ENCODE measurements around the gene ADAMTS2. TPM values are rescaled to one million over a fixed set of nuclear protein-coding genes. Genes with fewer than 3 reads are reported as not detected.

ADAMTS2 gene
- total and polyA plus RNA-seq, 2 donors (not counting 3 experiments of a cell fraction or from before 2014, with no cell fraction given), result not detected

- Histone ChIP-seq H4K20me1 (replicated peaks; ENCODE audit: control insufficient read depth, extremely low read depth, insufficient read depth, low read length) (no peaks in the 10 kb centered on the region), H3K9me1 (replicated peaks; ENCODE audit: control insufficient read depth, extremely low read depth, insufficient read depth, low read length) (no peaks in the 10 kb centered on the region), H3K27me3 (ENCODE audit: control insufficient read depth in 2 of 2, insufficient read depth in 2 of 2, low read length in 2 of 2) (no peaks in the 10 kb centered on the region), H3K36me3 (ENCODE audit: control insufficient read depth in 2 of 2, extremely low read depth in 1 of 2, insufficient read depth in 2 of 2, low read length in 2 of 2) (no peaks in the 10 kb centered on the region), H2AFZ (ENCODE audit: low read depth, low read length) (no peak overlapping the region), H3K4me2 (ENCODE audit: insufficient read depth, low read length) (no peak overlapping the region), H3K9ac (replicated peaks; ENCODE audit: extremely low read depth, insufficient read depth, low read length) (no peak overlapping the region), H3K27ac (ENCODE audit: insufficient read depth, low read depth, low read length) (no peak overlapping the region), H3K79me2 (ENCODE audit: control insufficient read depth, insufficient read depth, low read length) (no peaks in the 10 kb centered on the region), H3K9me3 (replicated peaks; ENCODE audit: control insufficient read depth, insufficient read depth, low read length) (no peaks in the 10 kb centered on the region), H3K4me3 (replicated peaks in 1 of 3; ENCODE audit: insufficient read depth in 1 of 3, low read depth in 1 of 3, low read length in 3 of 3) (no peak overlapping the region), H3K4me1 (ENCODE audit: control insufficient read depth, extremely low read depth, insufficient read depth, low read length) (no peaks in the 10 kb centered on the region)
- FAIRE-seq, result no peak
- ChIA-PET CTCF (no interaction called here), POLR2A (no interaction called here)
- TF ChIP-seq POLR2A (IDR thresholded peaks at IDR 0.05; ENCODE audit: low read depth, low read length) (no peak), EZH2 (IDR thresholded peaks at IDR 0.05; ENCODE audit: borderline replicate concordance, low read depth, low read length, severe bottlenecking) (no peak), CTCF (IDR thresholded peaks at IDR 0.05; ENCODE audit: extremely low read depth in 1 of 2, insufficient read depth in 1 of 2, low read depth in 1 of 2, low read length in 2 of 2) (no peak), POLR2AphosphoS5 (IDR thresholded peaks at IDR 0.05; ENCODE audit: insufficient read depth, low read depth, low read length) (no peak), GATA2 (IDR thresholded peaks at IDR 0.05; ENCODE audit: insufficient read depth, insufficient read length, low read depth, low read length) (no peak), FOS (IDR thresholded peaks at IDR 0.05; ENCODE audit: borderline replicate concordance, insufficient read depth, low read length) (no peak), MAX (IDR thresholded peaks at IDR 0.05; ENCODE audit: insufficient read depth, insufficient read length) (no peak), MYC (IDR thresholded peaks at IDR 0.05; ENCODE audit: low read depth, low read length) (no peak)
- dilution Hi-C loops (cut with MboI; ENCODE audit: extremely low pct_ligation_motif_present, low sequenced_read_pairs) (no loop called here), intact Hi-C loops (cut with micrococcal nuclease) (no loop called here)
- no TSS peak for BruUV-seq (replicated peaks)
- no peak for DNase-seq (ENCODE audit: low read depth, low spot score)
Observed at GRCh38 chr5:179240561-179240960, 104.7 kb downstream of the ADAMTS2 start.
